Mucosa of descending colon (tissue), 3 donors: Measurements from ENCODE around the gene TMEM120B. TPM values are rescaled to one million over a fixed set of nuclear protein-coding genes. Genes with fewer than 3 reads are reported as not detected.
"Not testable (repeated sequence)": the region's sequence is repeated elsewhere in the genome, so short reads cannot be mapped to it uniquely, and the experiment has no call there.

Source experiments
- ATAC-seq: fragments of 200-7000 bp; cut with Tn5 transposase; one replicate; pipeline ENCODE4 v1.9.1; 2020; ENCODE audit warnings: mild to moderate bottlenecking, moderate library complexity
- DNase-seq, 3 donors: peaks; one replicate each; pipeline ENCODE4 v3.0.0-alpha.2; 2020
- H3K36me3 ChIP-seq: fragments of 200-600 bp; one replicate; pipeline ENCODE4 v1.8.0; 2021; ENCODE audit warnings: low read depth, mild to moderate bottlenecking
- H3K4me1 ChIP-seq: fragments of 200-600 bp; one replicate; pipeline ENCODE4 v1.8.0; 2021; ENCODE audit warnings: low read depth, mild to moderate bottlenecking
- H3K4me3 ChIP-seq: fragments of 200-600 bp; one replicate; pipeline ENCODE4 v1.8.0; 2021; ENCODE audit warnings: mild to moderate bottlenecking
- H3K9me3 ChIP-seq: fragments of 200-600 bp; one replicate; pipeline ENCODE4 v1.8.0; 2021; ENCODE audit warnings: mild to moderate bottlenecking
- intact Hi-C, 2 donors: fragments of 100-400 bp; cut with DNase I in 1 of 2; cut with micrococcal nuclease in 1 of 2; formaldehyde crosslinking; loops; one replicate each; pipeline versions ENCODE4 v1.11.0 to v1.11.1; 2022; cut with DNase I, micrococcal nuclease
- long read RNA-seq, 2 donors: library from polyadenylated mRNA; unstranded; transcript quantifications; one replicate each; pipeline ENCODE4 v2.0.0, GENCODE V29; 2019 to 2021
- total RNA-seq, 3 donors: library from RNA; stranded (reverse); fragmentation: NEBNext Ultra II Directional in 2 of 3; extraction: Animal tissue kit (Norgen Biotek cat#: 25700) in 2 of 3; gene quantifications; one replicate each; pipeline versions ENCODE4 v1.2.1 to v1.2.4, GENCODE V29; 2021 to 2023
- TF ChIP-seq, protein P1 (sequence below): fragments of 200-600 bp; IDR thresholded peaks from one replicate; pipeline ENCODE4 v1.8.0; 2022; ENCODE audit warnings: antibody characterized with exemption, mild to moderate bottlenecking
- donor health status: DM: no; HTN: no; CAD: no; lungs with moderate emphysema.
- donor health status: DM: no; HTN: no; CAD: no.
- donor health status: DM: no; HTN: yes; CAD: no.

The TMEM120B gene
- 10 to 100 TPM in 1 of 3 donors, 1 to 10 TPM in 2; 6.0 to 10.3 (median 6.4) TPM for total RNA-seq
- long read RNA-seq, donor 1, partial matches to known transcripts: 2 of 15 reads
- long read RNA-seq, donor 1, other reads (novel, unspliced or antisense): 13 of 15 reads
- long read RNA-seq, donor 2, partial matches to known transcripts: 0 of 25 reads
- long read RNA-seq, donor 2, other reads (novel, unspliced or antisense): 25 of 25 reads

DNA sequence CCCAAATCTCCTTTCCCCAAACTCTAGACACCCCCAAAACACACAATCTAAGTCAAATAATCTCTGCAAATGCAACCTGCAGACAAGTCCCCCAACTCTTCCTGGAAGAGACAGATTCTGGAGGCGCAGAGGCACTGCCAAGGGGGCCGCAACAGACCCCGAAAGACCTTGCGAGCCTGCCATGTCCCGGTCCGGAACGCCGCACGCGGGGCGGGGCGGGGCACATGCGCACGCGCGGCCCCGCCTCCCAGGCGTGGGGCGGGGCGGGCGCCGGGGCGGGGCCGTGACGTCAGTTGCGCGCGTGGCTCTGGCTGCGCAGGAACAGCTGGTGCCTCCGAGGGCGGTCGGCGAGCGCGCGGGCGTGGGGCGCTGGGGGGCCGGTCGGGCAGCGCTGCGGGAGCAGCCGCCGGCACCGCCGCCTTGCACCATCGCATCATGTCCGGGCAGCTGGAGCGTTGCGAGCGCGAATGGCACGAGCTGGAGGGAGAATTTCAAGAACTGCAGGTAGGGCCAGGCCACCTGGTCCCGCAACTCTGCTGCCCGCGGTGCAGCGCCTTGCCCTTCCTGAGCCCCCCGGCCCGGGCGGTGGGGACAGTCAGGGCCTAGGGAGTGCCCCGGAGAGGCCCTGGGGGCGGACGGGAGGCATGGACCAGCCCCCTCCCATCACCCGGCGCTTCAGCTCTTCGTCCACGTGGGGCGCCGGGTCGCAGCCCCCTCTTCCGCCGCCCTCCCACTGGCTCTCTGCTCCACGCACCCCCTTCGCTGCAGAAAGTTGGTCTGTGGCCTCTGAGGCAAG, at the start of gene TMEM120B:
TSS of gene TMEM120B (plus strand) at position 292 of the 796 bp plus-strand sequence. CDS start at position 436, 144 bp downstream.
- DNase-seq (peak; percentile 87 to 91 (median 89)), ATAC-seq (peak; percentile 98)
- no peaks in the 10 kb centered on the region for H3K9me3 ChIP-seq
- H3K36me3 ChIP-seq: no peaks in the 10 kb centered on the region
- peak within 1 kb of the TSS; percentile 59 for H3K4me3 ChIP-seq
- intact Hi-C loops: no loop called here
- TF ChIP-seq, protein P1, sequence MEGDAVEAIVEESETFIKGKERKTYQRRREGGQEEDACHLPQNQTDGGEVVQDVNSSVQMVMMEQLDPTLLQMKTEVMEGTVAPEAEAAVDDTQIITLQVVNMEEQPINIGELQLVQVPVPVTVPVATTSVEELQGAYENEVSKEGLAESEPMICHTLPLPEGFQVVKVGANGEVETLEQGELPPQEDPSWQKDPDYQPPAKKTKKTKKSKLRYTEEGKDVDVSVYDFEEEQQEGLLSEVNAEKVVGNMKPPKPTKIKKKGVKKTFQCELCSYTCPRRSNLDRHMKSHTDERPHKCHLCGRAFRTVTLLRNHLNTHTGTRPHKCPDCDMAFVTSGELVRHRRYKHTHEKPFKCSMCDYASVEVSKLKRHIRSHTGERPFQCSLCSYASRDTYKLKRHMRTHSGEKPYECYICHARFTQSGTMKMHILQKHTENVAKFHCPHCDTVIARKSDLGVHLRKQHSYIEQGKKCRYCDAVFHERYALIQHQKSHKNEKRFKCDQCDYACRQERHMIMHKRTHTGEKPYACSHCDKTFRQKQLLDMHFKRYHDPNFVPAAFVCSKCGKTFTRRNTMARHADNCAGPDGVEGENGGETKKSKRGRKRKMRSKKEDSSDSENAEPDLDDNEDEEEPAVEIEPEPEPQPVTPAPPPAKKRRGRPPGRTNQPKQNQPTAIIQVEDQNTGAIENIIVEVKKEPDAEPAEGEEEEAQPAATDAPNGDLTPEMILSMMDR: no peak
- H3K4me1 ChIP-seq: peaks cover 7% of the 10 kb centered on the region

DNA sequence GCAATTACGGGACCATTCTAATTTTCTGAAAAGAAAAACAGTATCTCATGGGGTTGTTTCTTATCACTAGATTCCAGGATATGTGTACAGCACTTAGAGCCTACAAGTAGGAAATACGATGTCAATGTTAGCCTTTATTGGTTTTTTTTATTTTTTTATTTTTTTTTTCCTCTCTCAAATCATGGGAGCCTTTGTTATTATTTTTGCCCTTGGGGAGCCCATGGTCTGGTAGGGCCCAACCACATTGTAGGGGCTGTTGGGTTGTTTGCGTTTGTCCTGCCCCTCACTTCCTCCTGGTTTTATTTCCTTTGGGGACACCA, 49.0 kb upstream of the TMEM120B start:
- H3K9me3 ChIP-seq: no peaks in the 10 kb centered on the region
- TF ChIP-seq, protein P1: no peak
- no peaks in the 10 kb centered on the region for H3K36me3 ChIP-seq
- intact Hi-C loops: no loop called here
- DNase-seq (no peak), ATAC-seq (no peak)
- H3K4me1 ChIP-seq: no peaks in the 10 kb centered on the region
- no peak overlapping the region for H3K4me3 ChIP-seq

DNA sequence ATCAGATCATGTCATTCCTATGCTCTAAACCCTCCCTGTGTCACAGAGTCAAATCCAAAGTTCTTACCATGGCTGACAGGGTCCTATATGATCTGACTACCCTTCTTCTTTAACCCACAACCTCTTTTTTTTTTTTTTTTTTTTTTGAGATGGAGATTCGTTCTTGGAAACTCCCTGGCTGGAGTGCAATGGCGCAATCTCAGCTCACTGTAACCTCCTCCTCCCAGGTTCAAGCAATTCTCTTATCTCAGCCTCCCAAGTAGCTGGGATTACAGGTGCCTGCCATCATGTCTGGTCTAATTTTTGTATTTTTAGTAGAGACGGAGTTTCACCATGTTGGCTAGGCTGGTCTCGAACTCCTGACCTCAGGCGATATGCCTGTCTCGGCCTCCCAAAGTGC, 45.7 kb upstream of the TMEM120B start:
- DNase-seq, H3K4me1 ChIP-seq, intact Hi-C loops, H3K9me3 ChIP-seq, ATAC-seq, H3K4me3 ChIP-seq, H3K36me3 ChIP-seq: not testable (repeated sequence)

DNA sequence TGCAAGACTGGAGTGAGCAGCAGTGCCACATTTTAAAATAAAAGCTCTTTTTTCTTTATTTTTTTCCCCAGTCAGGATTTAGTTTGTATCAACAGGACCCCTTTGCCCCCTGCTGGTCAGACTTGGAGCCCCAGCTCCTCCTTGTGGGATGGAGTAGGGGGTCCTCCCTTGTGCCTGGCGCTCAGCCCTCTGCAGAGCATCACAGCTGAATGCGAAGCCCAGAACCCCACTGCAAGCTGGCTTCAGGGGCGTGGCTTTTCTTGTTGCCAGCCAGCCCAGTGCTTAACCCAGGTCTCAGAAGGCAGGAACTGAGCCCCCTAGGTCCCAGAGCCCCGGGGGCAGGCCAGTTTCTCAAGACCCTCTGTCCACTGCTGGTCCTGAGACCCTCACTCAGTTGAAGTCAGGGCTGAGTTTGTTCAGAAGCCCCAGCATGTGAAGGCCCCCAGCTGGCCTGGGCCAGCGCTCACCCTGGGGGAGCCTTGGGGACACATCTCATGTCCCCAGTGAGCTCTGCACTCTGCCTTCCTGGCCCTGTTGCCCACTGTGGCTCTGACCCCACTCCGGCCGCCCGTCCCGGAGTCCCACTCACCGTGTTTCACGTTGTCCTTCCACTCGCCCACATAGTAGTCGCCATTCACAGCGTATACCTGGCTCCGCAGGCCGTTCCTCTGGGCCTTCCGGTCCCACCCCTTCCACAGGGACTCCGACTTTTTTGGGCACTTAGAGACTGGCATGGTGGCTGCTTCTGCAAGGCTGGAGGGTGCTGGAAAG, 43.6 kb upstream of the TMEM120B start:
- intact Hi-C loops: no loop called here
- Histone ChIP-seq H3K36me3 (no peaks in the 10 kb centered on the region), H3K9me3 (no peaks in the 10 kb centered on the region), H3K4me1 (peaks cover 11% of the 10 kb centered on the region), H3K4me3 (no peak overlapping the region)
- TF ChIP-seq, protein P1: no peak
- DNase-seq: peak in 1 of 3 donors; percentile 64
- ATAC-seq: no peak

DNA sequence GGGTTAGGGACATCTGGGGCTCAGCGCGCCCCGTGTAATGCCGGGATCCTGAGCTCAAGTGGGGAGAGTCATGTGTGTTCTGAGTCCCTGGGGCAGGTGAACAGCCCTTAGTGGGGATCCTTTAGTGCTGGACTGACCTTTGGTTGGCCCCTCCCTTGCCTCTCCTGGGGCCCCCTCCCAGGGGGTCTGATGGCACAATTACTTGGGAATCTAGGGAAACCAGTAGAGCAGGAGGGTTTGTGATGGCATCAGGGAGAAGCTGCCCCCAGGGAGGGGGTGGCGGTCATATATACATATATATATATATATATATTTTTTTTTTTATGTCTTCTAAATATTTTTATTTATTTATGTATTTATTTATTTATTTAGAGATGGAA, 43.0 kb upstream of the TMEM120B start, which contains the start of gene MORN3:
TSS of gene MORN3 (minus strand) at position 134 of the 380 bp plus-strand sequence. CDS start 171 bp downstream, outside the sequence.
- TF ChIP-seq, protein P1: no peak
- intact Hi-C loops: no loop called here
- no peak for DNase-seq

More for the DNA sequence above, 43.0 kb upstream of the TMEM120B start, which contains the start of gene MORN3:
- ATAC-seq: no peak
- H3K36me3 ChIP-seq: no peaks in the 10 kb centered on the region
- no peaks in the 10 kb centered on the region for H3K9me3 ChIP-seq
- no peak within 1 kb of the TSS for H3K4me3 ChIP-seq
- H3K4me1 ChIP-seq: peaks cover 11% of the 10 kb centered on the region
